ENCODE measurements around the gene ZNF441.

Gene ZNF441

DNA sequence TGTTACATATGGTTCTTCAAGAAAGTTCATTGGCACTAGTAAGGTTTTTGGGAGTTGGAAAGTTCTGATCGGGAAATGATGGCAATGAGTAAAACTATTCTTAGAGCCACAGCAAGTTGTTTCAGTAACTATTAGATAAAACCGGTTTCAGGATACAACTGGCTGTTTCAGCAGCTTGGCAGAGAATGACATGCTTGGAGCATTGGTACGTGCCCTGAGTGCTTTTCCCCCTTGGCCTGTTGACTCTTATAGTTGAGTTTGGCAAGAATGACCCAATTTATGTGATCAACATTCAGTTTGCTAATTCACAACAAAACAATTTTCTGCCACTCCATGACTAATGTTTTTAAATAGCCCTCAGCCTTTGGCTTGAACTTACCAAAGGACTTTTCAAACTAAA is 20.7 kb downstream of the ZNF441 start:
- Histone ChIP-seq H3K4me1 (ENCODE audit: control insufficient read depth, insufficient read depth, low read length) (no peaks in the 10 kb centered on the region), H3K4me3 (ENCODE audit: low read depth, low read length) (no peak overlapping the region), H3K36me3 (ENCODE audit: control insufficient read depth in 2 of 2, insufficient read depth in 1 of 2, low read length in 2 of 2) (no peaks in the 10 kb centered on the region), H3K9me3 (ENCODE audit: control insufficient read depth, insufficient read depth, low read depth, low read length) (no peaks in the 10 kb centered on the region), H3K27ac (ENCODE audit: extremely low read depth, low read depth, low read length) (no peak overlapping the region)
- TF ChIP-seq ELK4 (IDR thresholded peaks at IDR 0.05; ENCODE audit: borderline replicate concordance, low read depth, low read length) (no peak), GLIS2 (tag by site-specific recombination; IDR thresholded peaks at IDR 0.05) (no peak), ZXDB (tag by site-specific recombination; IDR thresholded peaks at IDR 0.05) (no peak), ZBTB17 (tag by site-specific recombination; IDR thresholded peaks at IDR 0.05) (no peak), ZNF658 (tag by site-specific recombination; IDR thresholded peaks at IDR 0.05) (no peak), ZFP69B (tag by site-specific recombination; IDR thresholded peaks at IDR 0.05) (no peak), ZNF138 (tag by site-specific recombination; IDR thresholded peaks at IDR 0.05; ENCODE audit: borderline replicate concordance) (no peak), ZFHX2 (tag by site-specific recombination; conservative IDR thresholded peaks at IDR 0.05) (no peak)
- TF ChIP-seq, protein P1, sequence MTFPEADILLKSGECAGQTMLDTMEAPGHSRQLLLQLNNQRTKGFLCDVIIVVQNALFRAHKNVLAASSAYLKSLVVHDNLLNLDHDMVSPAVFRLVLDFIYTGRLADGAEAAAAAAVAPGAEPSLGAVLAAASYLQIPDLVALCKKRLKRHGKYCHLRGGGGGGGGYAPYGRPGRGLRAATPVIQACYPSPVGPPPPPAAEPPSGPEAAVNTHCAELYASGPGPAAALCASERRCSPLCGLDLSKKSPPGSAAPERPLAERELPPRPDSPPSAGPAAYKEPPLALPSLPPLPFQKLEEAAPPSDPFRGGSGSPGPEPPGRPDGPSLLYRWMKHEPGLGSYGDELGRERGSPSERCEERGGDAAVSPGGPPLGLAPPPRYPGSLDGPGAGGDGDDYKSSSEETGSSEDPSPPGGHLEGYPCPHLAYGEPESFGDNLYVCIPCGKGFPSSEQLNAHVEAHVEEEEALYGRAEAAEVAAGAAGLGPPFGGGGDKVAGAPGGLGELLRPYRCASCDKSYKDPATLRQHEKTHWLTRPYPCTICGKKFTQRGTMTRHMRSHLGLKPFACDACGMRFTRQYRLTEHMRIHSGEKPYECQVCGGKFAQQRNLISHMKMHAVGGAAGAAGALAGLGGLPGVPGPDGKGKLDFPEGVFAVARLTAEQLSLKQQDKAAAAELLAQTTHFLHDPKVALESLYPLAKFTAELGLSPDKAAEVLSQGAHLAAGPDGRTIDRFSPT (tag by site-specific recombination; IDR thresholded peaks at IDR 0.05) = no peak
- ChIA-PET CTCF (no interaction called here), POLR2A (interaction anchor here (0.7 kb wide), 1 partner anchor 93 kb away, joined by 5 read pairs; no protein-coding TSS in a partner anchor)

GRCh38 chr19:11792942-11793341 is 26.1 kb downstream of the ZNF441 start:
- H3K36me3 ChIP-seq (ENCODE audit: control insufficient read depth in 2 of 2, insufficient read depth in 1 of 2, low read length in 2 of 2) = no peaks in the 10 kb centered on the region
- H3K9me3 ChIP-seq (ENCODE audit: control insufficient read depth, insufficient read depth, low read depth, low read length) = no peaks in the 10 kb centered on the region
- ChIA-PET POLR2A (no interaction called here), CTCF (interaction anchor here (0.6 to 0.7 kb wide), 3 partner anchors 132 to 316 kb away, joined by 3 to 5 read pairs (median 3); no protein-coding TSS in a partner anchor)
- H3K4me3 ChIP-seq (ENCODE audit: low read depth, low read length) = no peak overlapping the region
- no peak overlapping the region for H3K27ac ChIP-seq (ENCODE audit: extremely low read depth, low read depth, low read length)
- no peak for TF ChIP-seq SCRT1 (tag by site-specific recombination; IDR thresholded peaks at IDR 0.05; ENCODE audit: borderline replicate concordance)
- TF ChIP-seq ZNF366 (tag by site-specific recombination; conservative IDR thresholded peaks at IDR 0.05) = peak; percentile 82
- TF ChIP-seq PRDM1 (tag by site-specific recombination; IDR thresholded peaks at IDR 0.05) = peak; percentile 97
- no peaks in the 10 kb centered on the region for H3K4me1 ChIP-seq (ENCODE audit: control insufficient read depth, insufficient read depth, low read length)

- Histone ChIP-seq H3K4me1 (ENCODE audit: control insufficient read depth, insufficient read depth, low read length) (no peaks in the 10 kb centered on the region), H3K27ac (ENCODE audit: extremely low read depth, low read depth, low read length) (no peak overlapping the region), H3K4me3 (ENCODE audit: low read depth, low read length) (no peak overlapping the region), H3K9me3 (ENCODE audit: control insufficient read depth, insufficient read depth, low read depth, low read length) (no peaks in the 10 kb centered on the region), H3K36me3 (ENCODE audit: control insufficient read depth in 2 of 2, insufficient read depth in 1 of 2, low read length in 2 of 2) (no peaks in the 10 kb centered on the region)
- ChIA-PET POLR2A (interaction anchor here (0.5 to 1.8 kb wide), 6 partner anchors 31 to 359 kb away, joined by 3 to 7 read pairs (median 4); partner anchors contain the start of genes ZNF20, ZNF441 and ZNF625), CTCF (interaction anchor here (0.6 to 1.8 kb wide), 39 partner anchors 10 to 872 kb away, joined by 3 to 29 read pairs (median 4); partner anchors contain the start of genes ELOF1, ZNF20, ZNF440 and ZNF441)
- TF ChIP-seq, protein P2, sequence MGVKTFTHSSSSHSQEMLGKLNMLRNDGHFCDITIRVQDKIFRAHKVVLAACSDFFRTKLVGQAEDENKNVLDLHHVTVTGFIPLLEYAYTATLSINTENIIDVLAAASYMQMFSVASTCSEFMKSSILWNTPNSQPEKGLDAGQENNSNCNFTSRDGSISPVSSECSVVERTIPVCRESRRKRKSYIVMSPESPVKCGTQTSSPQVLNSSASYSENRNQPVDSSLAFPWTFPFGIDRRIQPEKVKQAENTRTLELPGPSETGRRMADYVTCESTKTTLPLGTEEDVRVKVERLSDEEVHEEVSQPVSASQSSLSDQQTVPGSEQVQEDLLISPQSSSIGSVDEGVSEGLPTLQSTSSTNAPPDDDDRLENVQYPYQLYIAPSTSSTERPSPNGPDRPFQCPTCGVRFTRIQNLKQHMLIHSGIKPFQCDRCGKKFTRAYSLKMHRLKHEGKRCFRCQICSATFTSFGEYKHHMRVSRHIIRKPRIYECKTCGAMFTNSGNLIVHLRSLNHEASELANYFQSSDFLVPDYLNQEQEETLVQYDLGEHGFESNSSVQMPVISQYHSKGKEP (tag by site-specific recombination; IDR thresholded peaks at IDR 0.05) = no peak
- TF ChIP-seq, protein P3, sequence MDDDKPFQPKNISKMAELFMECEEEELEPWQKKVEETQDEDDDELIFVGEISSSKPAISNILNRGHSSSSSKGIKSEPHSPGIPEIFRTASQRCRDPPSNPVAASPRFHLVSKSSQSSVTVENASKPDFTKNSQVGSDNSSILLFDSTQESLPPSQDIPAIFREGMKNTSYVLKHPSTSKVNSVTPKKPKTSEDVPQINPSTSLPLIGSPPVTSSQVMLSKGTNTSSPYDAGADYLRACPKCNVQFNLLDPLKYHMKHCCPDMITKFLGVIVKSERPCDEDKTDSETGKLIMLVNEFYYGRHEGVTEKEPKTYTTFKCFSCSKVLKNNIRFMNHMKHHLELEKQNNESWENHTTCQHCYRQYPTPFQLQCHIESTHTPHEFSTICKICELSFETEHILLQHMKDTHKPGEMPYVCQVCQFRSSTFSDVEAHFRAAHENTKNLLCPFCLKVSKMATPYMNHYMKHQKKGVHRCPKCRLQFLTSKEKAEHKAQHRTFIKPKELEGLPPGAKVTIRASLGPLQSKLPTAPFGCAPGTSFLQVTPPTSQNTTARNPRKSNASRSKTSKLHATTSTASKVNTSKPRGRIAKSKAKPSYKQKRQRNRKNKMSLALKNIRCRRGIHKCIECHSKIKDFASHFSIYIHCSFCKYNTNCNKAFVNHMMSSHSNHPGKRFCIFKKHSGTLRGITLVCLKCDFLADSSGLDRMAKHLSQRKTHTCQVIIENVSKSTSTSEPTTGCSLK (tag by site-specific recombination; IDR thresholded peaks at IDR 0.05) = no peak
- TF ChIP-seq ZNF658 (tag by site-specific recombination; IDR thresholded peaks at IDR 0.05) (no peak), ZNF76 (tag by site-specific recombination; IDR thresholded peaks at IDR 0.05; ENCODE audit: borderline replicate concordance, low read depth) (no peak), GFI1B (tag by site-specific recombination; IDR thresholded peaks at IDR 0.05) (no peak), SCRT2 (tag by site-specific recombination; IDR thresholded peaks at IDR 0.05) (no peak), ZNF561 (tag by site-specific recombination; IDR thresholded peaks at IDR 0.05; ENCODE audit: borderline replicate concordance) (peak; percentile 30; the same call in 1 of the 2 replicates), AEBP2 (tag by site-specific recombination; IDR thresholded peaks at IDR 0.05; ENCODE audit: borderline replicate concordance) (no peak), PATZ1 (tag by site-specific recombination; IDR thresholded peaks at IDR 0.05) (0 out of 2 replicates have a peak, but pooled peaks have one; percentile 21)
These were observed 30.7 kb downstream of the ZNF441 start for GRCh38 chr19:11797491-11797890.

All from HEK293 (cell line).